ENCODE results near the gene MRPL37. TPM values are rescaled to one million over a fixed set of nuclear protein-coding genes. Genes with fewer than 3 reads are reported as not detected.

Gene MRPL37
- total RNA-seq, 2 donors from 2014 or later, result 43.2 to 55.0 TPM

- no peak for ATAC-seq (ENCODE audit: insufficient number of reproducible peaks, low FRiP score, low read depth)
- no peaks in the 10 kb centered on the region for H3K4me1 ChIP-seq (ENCODE audit: control insufficient read depth in 1 of 2, low read depth in 2 of 2)
- H3K9me3 ChIP-seq, result no peaks in the 10 kb centered on the region
- DNase-seq (ENCODE audit: low spot score), result no peak
- H3K4me3 ChIP-seq, result no peak overlapping the region
- peaks cover 30% of the 10 kb centered on the region for H3K36me3 ChIP-seq
- H3K27ac ChIP-seq, result no peak overlapping the region
- no peaks in the 10 kb centered on the region for H3K27me3 ChIP-seq (replicated peaks; ENCODE audit: insufficient read depth)
- TF ChIP-seq CTCF (IDR thresholded peaks at IDR 0.05), result no peak
Measured at GRCh38 chr1:54191525-54191924, 8.4 kb upstream of the MRPL37 start.

GRCh38 chr1:54193453-54193852, 6.5 kb upstream of the MRPL37 start:
- Histone ChIP-seq H3K9me3 (no peaks in the 10 kb centered on the region), H3K27me3 (replicated peaks; ENCODE audit: insufficient read depth) (no peaks in the 10 kb centered on the region), H3K4me1 (ENCODE audit: control insufficient read depth in 1 of 2, low read depth in 2 of 2) (no peaks in the 10 kb centered on the region), H3K36me3 (peaks cover 25% of the 10 kb centered on the region), H3K27ac (no peak overlapping the region), H3K4me3 (no peak overlapping the region)
- DNase-seq (ENCODE audit: low spot score) (no peak), ATAC-seq (ENCODE audit: insufficient number of reproducible peaks, low FRiP score, low read depth) (no peak)
- TF ChIP-seq CTCF (IDR thresholded peaks at IDR 0.05), result no peak

- Histone ChIP-seq H3K4me3 (peak overlapping the region; percentile 88), H3K27me3 (replicated peaks; ENCODE audit: insufficient read depth) (no peaks in the 10 kb centered on the region), H3K4me1 (ENCODE audit: control insufficient read depth in 1 of 2, low read depth in 2 of 2) (peaks cover 15 to 26% of the 10 kb centered on the region in 2 donors), H3K36me3 (peaks cover 17% of the 10 kb centered on the region), H3K27ac (peak overlapping the region in 1 of 2 donors; percentile 37), H3K9me3 (no peaks in the 10 kb centered on the region)
- ATAC-seq (ENCODE audit: insufficient number of reproducible peaks, low FRiP score, low read depth) (no peak), DNase-seq (ENCODE audit: low spot score) (no peak)
- no peak for TF ChIP-seq CTCF (IDR thresholded peaks at IDR 0.05)
Measured at GRCh38 chr1:54199151-54199764, 709 bp upstream of the MRPL37 start.

GRCh38 chr1:54200519-54200997, 591 bp downstream of the MRPL37 start:
- Histone ChIP-seq H3K27ac (peak overlapping the region; percentile 43 to 57), H3K9me3 (no peaks in the 10 kb centered on the region), H3K36me3 (peaks cover 17% of the 10 kb centered on the region), H3K4me1 (ENCODE audit: control insufficient read depth in 1 of 2, low read depth in 2 of 2) (peaks cover 15 to 26% of the 10 kb centered on the region in 2 donors), H3K4me3 (peak overlapping the region; percentile 88), H3K27me3 (replicated peaks; ENCODE audit: insufficient read depth) (no peaks in the 10 kb centered on the region)
- TF ChIP-seq CTCF (IDR thresholded peaks at IDR 0.05), result no peak
- ATAC-seq (ENCODE audit: insufficient number of reproducible peaks, low FRiP score, low read depth) (no peak), DNase-seq (ENCODE audit: low spot score) (no peak)

GRCh38 chr1:54204199-54204598, 4.2 kb downstream of the MRPL37 start:
- no peak for TF ChIP-seq CTCF (IDR thresholded peaks at IDR 0.05)
- no peaks in the 10 kb centered on the region for H3K9me3 ChIP-seq
- DNase-seq (ENCODE audit: low spot score) (no peak), ATAC-seq (ENCODE audit: insufficient number of reproducible peaks, low FRiP score, low read depth) (no peak)
- H3K36me3 ChIP-seq, result peaks cover 25% of the 10 kb centered on the region
- H3K27ac ChIP-seq, result no peak overlapping the region
- H3K4me3 ChIP-seq, result no peak overlapping the region
- no peaks in the 10 kb centered on the region for H3K27me3 ChIP-seq (replicated peaks; ENCODE audit: insufficient read depth)
- H3K4me1 ChIP-seq (ENCODE audit: control insufficient read depth in 1 of 2, low read depth in 2 of 2), result peaks cover 13 to 21% of the 10 kb centered on the region in 2 donors
